Parathyroid adenoma (tissue), 2 donors: ENCODE measurements around the gene SOX15.

Experiments used
- H2AFZ ChIP-seq: fragments of 300-600 bp; sonication (generic); one replicate; pipeline ENCODE4 v1.7.0; 2017; ENCODE audit warnings: antibody characterized with exemption, mild to moderate bottlenecking
- H3K27ac ChIP-seq: fragments of 300-600 bp; sonication (generic); one replicate; pipeline ENCODE4 v1.7.0; 2017
- H3K27me3 ChIP-seq: fragments of 300-600 bp; sonication (generic); one replicate; pipeline ENCODE4 v1.7.0; 2017; ENCODE audit warnings: low read length; ENCODE audit not compliant: control insufficient read depth, insufficient read depth
- H3K36me3 ChIP-seq: fragments of 300-600 bp; sonication (generic); one replicate; pipeline ENCODE4 v1.7.0; 2017; ENCODE audit warnings: low read length; ENCODE audit not compliant: control insufficient read depth, insufficient read depth
- H3K4me1 ChIP-seq: fragments of 300-600 bp; sonication (generic); one replicate; pipeline ENCODE4 v1.7.0; 2017; ENCODE audit warnings: control low read depth
- H3K4me2 ChIP-seq: fragments of 300-600 bp; sonication (generic); one replicate; pipeline ENCODE4 v1.7.0; 2017; ENCODE audit warnings: low read length
- H3K4me3 ChIP-seq: fragments of 300-600 bp; sonication (generic); one replicate; pipeline ENCODE4 v1.7.0; 2017; ENCODE audit warnings: low read depth, low read length
- H3K79me2 ChIP-seq: fragments of 300-600 bp; sonication (generic); one replicate; pipeline ENCODE4 v1.7.0; 2017; ENCODE audit warnings: control low read depth
- H3K9ac ChIP-seq: fragments of 300-600 bp; sonication (generic); one replicate; pipeline ENCODE4 v1.7.0; 2017; ENCODE audit warnings: mild to moderate bottlenecking
- H3K9me3 ChIP-seq: fragments of 300-600 bp; sonication (generic); one replicate; pipeline ENCODE4 v1.7.0; 2017; ENCODE audit warnings: low read length; ENCODE audit not compliant: control insufficient read depth
- CTCF ChIP-seq: fragments of 300-600 bp; sonication (generic); IDR thresholded peaks from one replicate; pipeline ENCODE4 v1.7.0; 2017; ENCODE audit warnings: antibody characterized with exemption, mild to moderate bottlenecking
- donor health status: primary hyperparathyroidism.

SOX15 gene

GRCh38 chr17:7615265-7615747, 25.4 kb upstream of the SOX15 start:
- no peak for TF ChIP-seq CTCF
- H3K27ac ChIP-seq = peak overlapping the region; percentile 80
- H3K79me2 ChIP-seq = peaks cover 34% of the 10 kb centered on the region
- no peaks in the 10 kb centered on the region for H3K36me3 ChIP-seq
- peak overlapping the region; percentile 64 for H3K4me2 ChIP-seq
- H3K9ac ChIP-seq = no peak overlapping the region
- H3K9me3 ChIP-seq = no peaks in the 10 kb centered on the region
- H2AFZ ChIP-seq = peak overlapping the region; percentile 87
- peak overlapping the region; percentile 84 for H3K4me3 ChIP-seq
- H3K4me1 ChIP-seq = peaks cover 8% of the 10 kb centered on the region
- H3K27me3 ChIP-seq = no peaks in the 10 kb centered on the region

GRCh38 chr17:7614425-7615264, 24.8 kb upstream of the SOX15 start, which contains the start of gene FXR2:
FXR2 (minus strand) TSS chr17:7614897; CDS start chr17:7614532, 365 bp downstream.
- Histone ChIP-seq H3K27ac (peak within 1 kb of the TSS; percentile 80), H3K27me3 (no peaks in the 10 kb centered on the region), H2AFZ (peak within 1 kb of the TSS; percentile 87), H3K4me3 (peak within 1 kb of the TSS; percentile 84), H3K9me3 (no peaks in the 10 kb centered on the region), H3K4me1 (peaks cover 8% of the 10 kb centered on the region), H3K79me2 (peaks cover 37% of the 10 kb centered on the region), H3K4me2 (peak within 1 kb of the TSS; percentile 81), H3K36me3 (no peaks in the 10 kb centered on the region), H3K9ac (peak within 1 kb of the TSS; percentile 39)
- peak; percentile 88 for TF ChIP-seq CTCF

GRCh38 chr17:7613769-7614424, 24.0 kb upstream of the SOX15 start:
- peaks cover 8% of the 10 kb centered on the region for H3K4me1 ChIP-seq
- peak overlapping the region; percentile 81 for H3K4me2 ChIP-seq
- no peaks in the 10 kb centered on the region for H3K36me3 ChIP-seq
- no peaks in the 10 kb centered on the region for H3K9me3 ChIP-seq
- H3K9ac ChIP-seq = peak overlapping the region; percentile 39
- H3K27ac ChIP-seq = peak overlapping the region; percentile 80
- TF ChIP-seq CTCF = no peak
- H3K4me3 ChIP-seq = peak overlapping the region; percentile 84
- peaks cover 43% of the 10 kb centered on the region for H3K79me2 ChIP-seq
- H3K27me3 ChIP-seq = no peaks in the 10 kb centered on the region
- peak overlapping the region; percentile 45 for H2AFZ ChIP-seq

- Histone ChIP-seq H3K27ac (no peak overlapping the region), H3K36me3 (no peaks in the 10 kb centered on the region), H3K4me2 (peak overlapping the region; percentile 52), H3K27me3 (no peaks in the 10 kb centered on the region), H2AFZ (no peak overlapping the region), H3K9me3 (no peaks in the 10 kb centered on the region), H3K79me2 (peaks cover 46% of the 10 kb centered on the region), H3K4me3 (peak overlapping the region; percentile 45), H3K4me1 (peaks cover 8% of the 10 kb centered on the region), H3K9ac (no peak overlapping the region)
- no peak for TF ChIP-seq CTCF
Measured at GRCh38 chr17:7612294-7612640, 22.4 kb upstream of the SOX15 start.
